ENCODE results near the gene EYS. TPM values are rescaled to one million over a fixed set of nuclear protein-coding genes. Genes with fewer than 3 reads are reported as not detected.
"Not testable (repeated sequence)": the region's sequence is repeated elsewhere in the genome, so short reads cannot be mapped to it uniquely, and the experiment has no call there.

The EYS gene
- total RNA-seq, 1 experiment from 2014 or later = not detected

DNA sequence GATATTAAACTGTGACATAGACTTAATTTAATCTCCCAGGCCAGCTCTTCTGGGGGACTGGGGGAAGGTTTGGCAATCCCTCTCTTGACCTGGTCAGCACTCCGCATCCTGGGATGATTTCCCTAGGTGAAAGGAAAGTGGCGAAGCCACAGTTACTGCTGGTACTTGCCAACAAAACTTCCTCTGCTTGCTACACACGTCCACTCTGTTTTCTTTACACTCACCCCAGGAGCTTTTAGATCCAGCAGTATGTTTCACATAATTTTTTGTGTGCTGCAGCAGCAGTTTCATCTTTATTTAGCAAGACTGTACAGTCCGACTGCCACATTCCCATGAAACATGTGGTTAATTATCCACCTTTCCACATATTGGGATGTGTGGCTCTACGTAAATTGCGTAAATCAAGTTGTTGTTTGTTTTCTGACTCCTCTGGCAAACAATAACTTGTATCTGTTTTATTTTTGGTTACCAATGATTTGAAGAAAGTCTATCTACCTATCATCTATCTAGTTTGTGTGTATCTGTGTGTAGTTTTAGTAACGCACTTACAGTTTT lies 1787.4 kb downstream of the EYS start:
- H3K9me3 ChIP-seq (replicated peaks) = no peaks in the 10 kb centered on the region
- no peaks in the 10 kb centered on the region for H3K27me3 ChIP-seq (replicated peaks)
- H3K27ac ChIP-seq = no peak overlapping the region
- no peak overlapping the region for H3K4me3 ChIP-seq
- no peak for DNase-seq (ENCODE audit: low read depth in 1 of 2, low spot score in 2 of 2)
- no peaks in the 10 kb centered on the region for H3K4me1 ChIP-seq (replicated peaks)
- no peaks in the 10 kb centered on the region for H3K36me3 ChIP-seq

DNA sequence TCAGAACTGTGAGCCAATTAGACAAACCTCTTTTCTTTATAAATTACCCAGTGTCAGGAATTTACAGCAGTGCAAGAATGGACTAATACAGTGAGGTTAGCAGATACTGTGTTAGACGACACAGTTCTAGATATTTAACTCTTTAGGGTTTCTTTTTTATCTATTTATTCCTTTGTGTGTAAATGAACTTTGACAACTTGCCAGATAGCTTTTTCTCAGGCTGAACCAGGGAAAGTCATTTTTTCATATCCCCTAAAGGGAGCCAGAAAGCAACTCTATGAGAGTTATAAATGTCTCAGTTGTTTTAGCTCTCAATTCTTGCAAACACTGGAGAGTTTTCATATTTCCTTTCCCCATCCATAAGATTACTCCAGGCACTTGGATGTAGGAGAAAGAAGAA lies 1794.1 kb downstream of the EYS start:
- Histone ChIP-seq H3K4me3 (no peak overlapping the region), H3K36me3 (no peaks in the 10 kb centered on the region), H3K9me3 (replicated peaks) (no peaks in the 10 kb centered on the region), H3K27me3 (replicated peaks) (no peaks in the 10 kb centered on the region), H3K4me1 (replicated peaks) (no peaks in the 10 kb centered on the region), H3K27ac (no peak overlapping the region)
- no peak for DNase-seq (ENCODE audit: low read depth in 1 of 2, low spot score in 2 of 2)

DNA sequence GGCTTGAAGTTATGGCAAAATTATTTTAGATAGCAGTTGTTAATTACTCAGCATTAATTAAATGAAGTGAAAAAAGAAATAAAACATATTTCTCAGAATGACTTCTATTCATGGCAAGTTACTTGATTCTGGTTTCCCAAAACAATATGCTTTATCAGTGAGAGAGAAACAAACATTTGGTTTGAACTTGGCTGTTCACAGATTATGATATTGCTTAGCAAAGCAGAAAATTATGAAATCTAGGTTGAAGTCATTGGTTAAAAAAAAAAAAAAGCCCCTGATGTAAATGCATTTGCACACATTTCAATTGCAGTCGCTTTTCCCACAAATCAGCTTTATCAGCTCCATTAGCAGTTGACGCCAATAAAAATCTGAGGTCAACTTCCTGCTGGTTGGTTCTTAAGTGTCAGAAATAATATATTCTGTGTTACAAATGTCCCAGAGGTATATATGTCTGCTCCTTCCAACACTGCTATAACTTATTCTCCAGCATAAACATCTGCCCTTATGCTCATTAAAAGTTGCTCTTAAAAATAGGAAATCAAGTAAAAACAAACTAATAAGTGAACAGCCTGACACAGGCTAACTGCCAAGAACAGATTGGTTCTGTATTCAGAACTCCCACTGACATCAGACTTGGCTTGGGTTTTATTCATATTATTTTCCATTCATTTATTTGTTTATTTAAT lies 1796.0 kb downstream of the EYS start:
- no peak overlapping the region for H3K4me3 ChIP-seq
- DNase-seq (ENCODE audit: low read depth in 1 of 2, low spot score in 2 of 2) = no peak
- H3K4me1 ChIP-seq (replicated peaks) = no peaks in the 10 kb centered on the region
- no peaks in the 10 kb centered on the region for H3K9me3 ChIP-seq (replicated peaks)
- no peaks in the 10 kb centered on the region for H3K36me3 ChIP-seq
- no peaks in the 10 kb centered on the region for H3K27me3 ChIP-seq (replicated peaks)
- no peak overlapping the region for H3K27ac ChIP-seq

DNA sequence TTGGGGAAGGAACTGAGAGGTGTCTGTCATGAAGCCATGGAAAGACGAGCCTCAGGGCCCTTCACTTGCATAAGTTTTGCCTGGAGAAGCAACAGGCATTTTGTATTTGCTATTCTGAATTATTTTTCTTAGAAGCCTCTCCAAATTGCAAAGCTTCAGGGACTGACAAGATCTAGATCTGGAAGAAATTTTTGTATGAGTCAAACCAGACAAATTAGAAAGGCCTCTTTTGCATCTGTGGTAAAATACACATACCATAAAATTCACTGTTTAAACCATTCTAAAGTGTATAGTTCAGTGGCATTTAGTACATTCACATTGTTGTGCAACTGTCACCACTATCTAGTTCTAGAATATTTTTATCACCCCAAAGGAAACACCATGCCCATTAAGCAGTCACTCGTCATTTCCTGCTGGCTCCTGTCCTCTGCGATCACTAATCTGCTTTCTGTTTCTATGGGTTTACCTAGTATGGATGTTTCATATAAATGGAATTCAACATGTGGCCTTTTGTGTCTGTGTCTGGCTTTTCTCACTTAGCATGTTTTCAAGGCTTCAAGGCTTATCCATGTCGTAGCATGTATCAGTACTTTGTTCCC lies 1802.3 kb downstream of the EYS start:
- Histone ChIP-seq H3K9me3 (replicated peaks) (no peaks in the 10 kb centered on the region), H3K27ac (no peak overlapping the region), H3K4me1 (replicated peaks) (no peaks in the 10 kb centered on the region), H3K27me3 (replicated peaks) (no peaks in the 10 kb centered on the region), H3K36me3 (no peaks in the 10 kb centered on the region), H3K4me3 (no peak overlapping the region)
- peak in 1 of 2 experiments; percentile 0 for DNase-seq (ENCODE audit: low read depth in 1 of 2, low spot score in 2 of 2)

GRCh38 chr6:63899550-63899949 lies 1807.5 kb downstream of the EYS start:
- DNase-seq (ENCODE audit: low read depth in 1 of 2, low spot score in 2 of 2) = no peak
- Histone ChIP-seq H3K27me3 (replicated peaks) (no peaks in the 10 kb centered on the region), H3K27ac (no peak overlapping the region), H3K9me3 (replicated peaks) (no peaks in the 10 kb centered on the region), H3K4me3 (no peak overlapping the region), H3K36me3 (no peaks in the 10 kb centered on the region), H3K4me1 (replicated peaks) (no peaks in the 10 kb centered on the region)

GRCh38 chr6:63897952-63898351 lies 1809.1 kb downstream of the EYS start:
- Histone ChIP-seq H3K4me3 (no peak overlapping the region), H3K27me3 (replicated peaks) (no peaks in the 10 kb centered on the region), H3K27ac (no peak overlapping the region), H3K4me1 (replicated peaks) (no peaks in the 10 kb centered on the region), H3K36me3 (no peaks in the 10 kb centered on the region), H3K9me3 (replicated peaks) (no peaks in the 10 kb centered on the region)
- DNase-seq (ENCODE audit: low read depth in 1 of 2, low spot score in 2 of 2) = no peak

- no peak overlapping the region for H3K27ac ChIP-seq
- H3K4me3 ChIP-seq = no peak overlapping the region
- H3K27me3 ChIP-seq (replicated peaks) = no peaks in the 10 kb centered on the region
- H3K4me1 ChIP-seq (replicated peaks) = no peaks in the 10 kb centered on the region
- no peaks in the 10 kb centered on the region for H3K36me3 ChIP-seq
- no peak for DNase-seq (ENCODE audit: low read depth in 1 of 2, low spot score in 2 of 2)
- no peaks in the 10 kb centered on the region for H3K9me3 ChIP-seq (replicated peaks)
Measured at GRCh38 chr6:63897459-63897858, 1809.6 kb downstream of the EYS start.

DNA sequence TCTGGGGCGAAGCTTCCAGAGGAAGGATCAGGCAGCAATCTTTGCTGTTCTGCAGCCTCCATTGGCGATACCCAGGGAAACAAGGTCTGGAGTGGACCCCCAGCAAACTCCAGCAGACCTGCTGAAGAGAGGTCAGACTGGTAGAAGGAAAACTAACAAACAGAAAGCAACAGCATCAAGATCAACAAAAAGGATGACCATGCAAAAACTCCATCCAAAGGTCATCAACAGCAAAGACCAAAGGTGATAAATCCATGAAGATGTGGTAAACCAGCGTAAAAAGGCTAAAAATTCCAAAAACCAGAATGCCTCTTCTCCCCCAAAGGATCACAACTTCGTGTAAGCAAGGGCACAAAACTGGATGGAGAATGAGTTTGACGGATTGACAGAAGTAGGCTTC lies 1818.6 kb downstream of the EYS start:
- H3K36me3 ChIP-seq = no peaks in the 10 kb centered on the region
- H3K27me3 ChIP-seq (replicated peaks) = no peaks in the 10 kb centered on the region
- no peak for DNase-seq (ENCODE audit: low read depth in 1 of 2, low spot score in 2 of 2)
- H3K9me3 ChIP-seq (replicated peaks) = no peaks in the 10 kb centered on the region
- no peaks in the 10 kb centered on the region for H3K4me1 ChIP-seq (replicated peaks)
- no peak overlapping the region for H3K27ac ChIP-seq
- no peak overlapping the region for H3K4me3 ChIP-seq

DNA sequence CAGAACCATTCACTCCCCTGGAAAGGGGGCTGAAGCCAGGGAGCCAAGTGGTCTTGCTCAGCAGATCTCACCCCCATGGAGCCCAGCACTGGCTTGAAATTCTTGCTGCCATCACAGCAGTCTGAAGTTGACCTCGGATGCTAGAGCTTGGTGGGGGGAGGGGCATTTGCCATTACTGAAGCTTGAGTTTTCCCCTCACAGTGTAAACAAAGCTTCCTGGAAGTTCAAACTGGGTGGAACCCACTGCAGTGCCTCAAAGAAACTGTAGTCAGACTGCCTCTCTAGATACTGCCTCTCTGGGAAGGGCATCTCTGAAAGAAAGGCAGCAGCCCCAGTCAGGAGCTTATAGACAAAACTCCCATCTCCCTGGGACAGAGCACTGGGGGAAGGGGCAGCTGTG lies 1819.2 kb downstream of the EYS start:
- H3K4me1 ChIP-seq (replicated peaks); H3K4me3 ChIP-seq; H3K36me3 ChIP-seq; H3K27me3 ChIP-seq (replicated peaks); H3K9me3 ChIP-seq (replicated peaks); DNase-seq (ENCODE audit: low read depth in 1 of 2, low spot score in 2 of 2); H3K27ac ChIP-seq: not testable (repeated sequence)

DNA sequence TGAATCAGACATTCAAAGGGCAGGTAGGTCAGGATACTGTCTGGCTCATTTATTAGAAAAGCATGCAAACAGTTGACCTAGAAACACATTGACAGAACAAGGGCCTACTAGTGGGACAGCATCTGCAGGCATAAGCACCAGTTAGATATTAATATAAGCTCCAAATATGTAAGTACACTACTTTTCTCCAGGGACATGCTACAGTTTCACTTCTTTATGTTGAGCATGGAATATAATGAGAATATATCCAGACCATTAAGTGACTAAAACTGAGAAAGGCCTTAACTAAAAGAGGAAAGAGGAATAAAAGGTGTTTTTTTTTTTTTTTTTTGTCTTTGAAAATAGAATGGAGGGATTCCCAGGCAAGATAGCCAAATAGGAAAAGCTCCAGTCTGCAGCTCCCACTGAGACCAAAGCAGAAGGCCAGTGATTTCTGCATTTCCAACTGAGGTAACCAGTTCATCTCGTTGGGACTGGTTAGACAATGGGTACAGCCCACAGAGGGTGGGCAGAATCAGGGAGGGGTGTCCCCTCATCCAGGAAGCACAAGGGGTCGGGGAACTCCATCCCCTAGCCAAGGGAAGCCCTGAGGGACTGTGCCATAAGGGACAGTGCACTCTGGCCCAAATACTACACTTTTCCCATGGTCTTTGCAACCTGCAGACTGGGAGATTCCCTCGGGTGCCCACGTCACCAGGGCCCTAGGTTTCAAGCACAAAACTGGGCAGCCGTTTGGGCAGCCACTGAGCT lies 1819.8 kb downstream of the EYS start:
- Histone ChIP-seq H3K27me3 (replicated peaks) (no peaks in the 10 kb centered on the region), H3K9me3 (replicated peaks) (no peaks in the 10 kb centered on the region), H3K27ac (no peak overlapping the region), H3K4me3 (no peak overlapping the region), H3K36me3 (no peaks in the 10 kb centered on the region), H3K4me1 (replicated peaks) (no peaks in the 10 kb centered on the region)
- no peak for DNase-seq (ENCODE audit: low read depth in 1 of 2, low spot score in 2 of 2)

- no peaks in the 10 kb centered on the region for H3K27me3 ChIP-seq (replicated peaks)
- H3K27ac ChIP-seq = no peak overlapping the region
- DNase-seq (ENCODE audit: low read depth in 1 of 2, low spot score in 2 of 2) = no peak
- no peak overlapping the region for H3K4me3 ChIP-seq
- H3K36me3 ChIP-seq = no peaks in the 10 kb centered on the region
- no peaks in the 10 kb centered on the region for H3K9me3 ChIP-seq (replicated peaks)
- no peaks in the 10 kb centered on the region for H3K4me1 ChIP-seq (replicated peaks)
Measured at GRCh38 chr6:63886341-63886740, 1820.7 kb downstream of the EYS start.

- H3K36me3 ChIP-seq = no peaks in the 10 kb centered on the region
- DNase-seq (ENCODE audit: low read depth in 1 of 2, low spot score in 2 of 2) = no peak
- no peaks in the 10 kb centered on the region for H3K9me3 ChIP-seq (replicated peaks)
- no peak overlapping the region for H3K27ac ChIP-seq
- H3K27me3 ChIP-seq (replicated peaks) = no peaks in the 10 kb centered on the region
- H3K4me1 ChIP-seq (replicated peaks) = no peaks in the 10 kb centered on the region
- no peak overlapping the region for H3K4me3 ChIP-seq
Measured at GRCh38 chr6:63883597-63883996, 1823.4 kb downstream of the EYS start.

GRCh38 chr6:63882208-63882607 lies 1824.8 kb downstream of the EYS start:
- no peak overlapping the region for H3K27ac ChIP-seq
- H3K9me3 ChIP-seq (replicated peaks) = no peaks in the 10 kb centered on the region
- H3K36me3 ChIP-seq = no peaks in the 10 kb centered on the region
- H3K4me1 ChIP-seq (replicated peaks) = no peaks in the 10 kb centered on the region
- H3K27me3 ChIP-seq (replicated peaks) = no peaks in the 10 kb centered on the region
- DNase-seq (ENCODE audit: low read depth in 1 of 2, low spot score in 2 of 2) = no peak
- H3K4me3 ChIP-seq = no peak overlapping the region

GRCh38 chr6:63881791-63882190 lies 1825.2 kb downstream of the EYS start:
- DNase-seq (ENCODE audit: low read depth in 1 of 2, low spot score in 2 of 2) = no peak
- no peaks in the 10 kb centered on the region for H3K36me3 ChIP-seq
- no peaks in the 10 kb centered on the region for H3K4me1 ChIP-seq (replicated peaks)
- H3K4me3 ChIP-seq = no peak overlapping the region
- H3K9me3 ChIP-seq (replicated peaks) = no peaks in the 10 kb centered on the region
- no peak overlapping the region for H3K27ac ChIP-seq
- no peaks in the 10 kb centered on the region for H3K27me3 ChIP-seq (replicated peaks)

Data from SJSA1 (cell line).